Measurements from ENCODE around the gene RNF123.

The RNF123 gene

GRCh38 chr3:49662021-49662420 is 27.3 kb upstream of the RNF123 start (continued):
- TF ChIP-seq RARB (CRISPR knock-in tag; IDR thresholded peaks at IDR 0.05) = no peak
- TF ChIP-seq POU6F1 (CRISPR knock-in tag; IDR thresholded peaks at IDR 0.05; ENCODE audit: borderline replicate concordance, low read depth) = no peak
- no peak for TF ChIP-seq ZFP3 (CRISPR knock-in tag; IDR thresholded peaks at IDR 0.05)
- no peak for TF ChIP-seq TOX (CRISPR knock-in tag; IDR thresholded peaks at IDR 0.05; ENCODE audit: borderline replicate concordance)
- TF ChIP-seq TCF4 (CRISPR knock-in tag; IDR thresholded peaks at IDR 0.05; ENCODE audit: borderline replicate concordance) = no peak
- TF ChIP-seq CSDC2 (CRISPR knock-in tag; IDR thresholded peaks at IDR 0.05) = no peak
- no peak for TF ChIP-seq ZC3H10 (CRISPR knock-in tag; IDR thresholded peaks at IDR 0.05)

DNA sequence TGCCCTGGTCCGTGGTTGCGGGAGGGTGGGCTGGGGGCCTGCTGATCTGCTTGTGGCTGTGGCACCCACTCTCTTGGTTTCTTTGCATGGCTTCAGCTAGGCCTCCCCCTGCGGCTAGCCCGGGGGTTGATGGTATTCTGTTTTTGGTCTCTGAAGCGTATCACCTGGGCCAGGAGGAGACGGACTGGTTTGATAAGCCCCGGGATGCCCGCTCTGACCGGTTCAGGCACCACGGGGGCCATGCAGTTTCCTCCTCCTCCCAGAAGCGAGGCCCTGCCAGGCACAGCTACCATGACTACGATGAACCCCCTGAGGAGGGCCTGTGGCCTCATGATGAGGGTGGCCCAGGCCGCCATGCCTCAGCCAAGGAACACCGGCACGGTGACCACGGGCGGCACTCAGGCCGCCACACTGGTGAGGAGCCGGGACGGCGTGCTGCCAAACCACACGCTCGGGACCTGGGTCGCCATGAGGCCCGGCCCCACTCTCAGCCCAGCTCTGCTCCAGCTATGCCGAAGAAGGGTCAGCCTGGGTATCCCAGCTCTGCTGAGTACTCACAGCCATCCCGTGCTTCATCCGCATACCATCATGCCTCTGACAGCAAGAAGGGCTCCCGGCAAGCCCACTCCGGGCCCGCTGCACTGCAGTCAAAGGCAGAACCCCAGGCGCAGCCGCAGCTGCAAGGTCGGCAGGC is 26.5 kb upstream of the RNF123 start:
- no peak for TF ChIP-seq ZFP30 (CRISPR knock-in tag; IDR thresholded peaks at IDR 0.05)
- TF ChIP-seq TOX (CRISPR knock-in tag; IDR thresholded peaks at IDR 0.05; ENCODE audit: borderline replicate concordance) = no peak
- no peak for TF ChIP-seq GLIS3 (CRISPR knock-in tag; IDR thresholded peaks at IDR 0.05)
- TF ChIP-seq OSR1 (CRISPR knock-in tag; IDR thresholded peaks at IDR 0.05) = no peak
- no peak for TF ChIP-seq ARNTL (CRISPR knock-in tag; IDR thresholded peaks at IDR 0.05; ENCODE audit: borderline replicate concordance, low read depth)
- no peak for TF ChIP-seq BACH2 (CRISPR knock-in tag; IDR thresholded peaks at IDR 0.05; ENCODE audit: borderline replicate concordance)
- no peak for TF ChIP-seq ZC3H10 (CRISPR knock-in tag; IDR thresholded peaks at IDR 0.05)
- TF ChIP-seq CSRNP3 (CRISPR knock-in tag; IDR thresholded peaks at IDR 0.05) = no peak
- TF ChIP-seq RARB (CRISPR knock-in tag; IDR thresholded peaks at IDR 0.05) = no peak
- no peak for TF ChIP-seq PATZ1 (CRISPR knock-in tag; IDR thresholded peaks at IDR 0.05; ENCODE audit: borderline replicate concordance)
- no peak for TF ChIP-seq ZNF565 (CRISPR knock-in tag; conservative IDR thresholded peaks at IDR 0.05; ENCODE audit: low read depth)
- no peak for TF ChIP-seq TCF4 (CRISPR knock-in tag; IDR thresholded peaks at IDR 0.05; ENCODE audit: borderline replicate concordance)
- TF ChIP-seq, protein P1, sequence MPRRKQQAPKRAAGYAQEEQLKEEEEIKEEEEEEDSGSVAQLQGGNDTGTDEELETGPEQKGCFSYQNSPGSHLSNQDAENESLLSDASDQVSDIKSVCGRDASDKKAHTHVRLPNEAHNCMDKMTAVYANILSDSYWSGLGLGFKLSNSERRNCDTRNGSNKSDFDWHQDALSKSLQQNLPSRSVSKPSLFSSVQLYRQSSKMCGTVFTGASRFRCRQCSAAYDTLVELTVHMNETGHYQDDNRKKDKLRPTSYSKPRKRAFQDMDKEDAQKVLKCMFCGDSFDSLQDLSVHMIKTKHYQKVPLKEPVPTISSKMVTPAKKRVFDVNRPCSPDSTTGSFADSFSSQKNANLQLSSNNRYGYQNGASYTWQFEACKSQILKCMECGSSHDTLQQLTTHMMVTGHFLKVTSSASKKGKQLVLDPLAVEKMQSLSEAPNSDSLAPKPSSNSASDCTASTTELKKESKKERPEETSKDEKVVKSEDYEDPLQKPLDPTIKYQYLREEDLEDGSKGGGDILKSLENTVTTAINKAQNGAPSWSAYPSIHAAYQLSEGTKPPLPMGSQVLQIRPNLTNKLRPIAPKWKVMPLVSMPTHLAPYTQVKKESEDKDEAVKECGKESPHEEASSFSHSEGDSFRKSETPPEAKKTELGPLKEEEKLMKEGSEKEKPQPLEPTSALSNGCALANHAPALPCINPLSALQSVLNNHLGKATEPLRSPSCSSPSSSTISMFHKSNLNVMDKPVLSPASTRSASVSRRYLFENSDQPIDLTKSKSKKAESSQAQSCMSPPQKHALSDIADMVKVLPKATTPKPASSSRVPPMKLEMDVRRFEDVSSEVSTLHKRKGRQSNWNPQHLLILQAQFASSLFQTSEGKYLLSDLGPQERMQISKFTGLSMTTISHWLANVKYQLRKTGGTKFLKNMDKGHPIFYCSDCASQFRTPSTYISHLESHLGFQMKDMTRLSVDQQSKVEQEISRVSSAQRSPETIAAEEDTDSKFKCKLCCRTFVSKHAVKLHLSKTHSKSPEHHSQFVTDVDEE (CRISPR knock-in tag; IDR thresholded peaks at IDR 0.05) = no peak
- no peak for TF ChIP-seq ZNF70 (CRISPR knock-in tag; IDR thresholded peaks at IDR 0.05)
- no peak for TF ChIP-seq ZFP3 (CRISPR knock-in tag; IDR thresholded peaks at IDR 0.05)
- TF ChIP-seq POU6F1 (CRISPR knock-in tag; IDR thresholded peaks at IDR 0.05; ENCODE audit: borderline replicate concordance, low read depth) = no peak
- TF ChIP-seq SNAI2 (CRISPR knock-in tag; IDR thresholded peaks at IDR 0.05) = no peak
- TF ChIP-seq CREB5 (CRISPR knock-in tag; IDR thresholded peaks at IDR 0.05; ENCODE audit: low read depth) = no peak
- TF ChIP-seq PPARA (CRISPR knock-in tag; IDR thresholded peaks at IDR 0.05; ENCODE audit: borderline replicate concordance) = no peak
- no peak for TF ChIP-seq ESRRG (CRISPR knock-in tag; IDR thresholded peaks at IDR 0.05)
- ATAC-seq = no peak
